T-helper 2 cell treated with Interferon-gamma antibody and Interleukin-4, amounts not matched to agents 5 μg/mL and 100 μg/mL, for 36 hours (primary cell): ENCODE results near the gene TMEM270.

Experiments
- DNase-seq: peaks from one replicate; pipeline ENCODE4 v3.0.0; 2021; ENCODE audit warnings: low spot score
- H3K27ac Mint-ChIP-seq: one replicate; pipeline ENCODE4 v1.8.0; 2021; ENCODE audit warnings: mild to moderate bottlenecking, mixed read lengths
- H3K27me3 Mint-ChIP-seq: one replicate; pipeline ENCODE4 v1.8.0; 2021; ENCODE audit warnings: low read depth, mixed read lengths
- H3K36me3 Mint-ChIP-seq: one replicate; pipeline ENCODE4 v1.8.0; 2021; ENCODE audit warnings: low read depth, mixed read lengths
- H3K4me1 Mint-ChIP-seq: one replicate; pipeline ENCODE4 v1.8.0; 2021; ENCODE audit warnings: low read depth, mixed read lengths
- H3K4me3 Mint-ChIP-seq: one replicate; pipeline ENCODE4 v1.8.0; 2022; ENCODE audit warnings: mild to moderate bottlenecking, moderate library complexity, mixed read lengths
- H3K9me3 Mint-ChIP-seq: one replicate; pipeline ENCODE4 v1.8.0; 2021; ENCODE audit warnings: mixed read lengths

Gene TMEM270

GRCh38 chr7:73907554-73908122 is 46.7 kb downstream of the TMEM270 start:
- H3K36me3 Mint-ChIP-seq, result no peaks in the 10 kb centered on the region
- no peak for DNase-seq
- H3K9me3 Mint-ChIP-seq, result no peaks in the 10 kb centered on the region
- no peak overlapping the region for H3K4me3 Mint-ChIP-seq
- no peaks in the 10 kb centered on the region for H3K27me3 Mint-ChIP-seq
- no peak overlapping the region for H3K27ac Mint-ChIP-seq
- H3K4me1 Mint-ChIP-seq, result no peaks in the 10 kb centered on the region

- no peaks in the 10 kb centered on the region for H3K4me1 Mint-ChIP-seq
- no peak overlapping the region for H3K4me3 Mint-ChIP-seq
- DNase-seq, result no peak
- H3K9me3 Mint-ChIP-seq, result no peaks in the 10 kb centered on the region
- H3K36me3 Mint-ChIP-seq, result no peaks in the 10 kb centered on the region
- no peaks in the 10 kb centered on the region for H3K27me3 Mint-ChIP-seq
- no peak overlapping the region for H3K27ac Mint-ChIP-seq
Observed at GRCh38 chr7:73908123-73908611, 47.2 kb downstream of the TMEM270 start.

GRCh38 chr7:73909051-73909941 is 48.3 kb downstream of the TMEM270 start:
- Mint-ChIP-seq H3K4me3 (no peak overlapping the region), H3K36me3 (no peaks in the 10 kb centered on the region), H3K27ac (no peak overlapping the region), H3K9me3 (no peaks in the 10 kb centered on the region), H3K27me3 (no peaks in the 10 kb centered on the region), H3K4me1 (no peaks in the 10 kb centered on the region)
- DNase-seq, result no peak

GRCh38 chr7:73909996-73910395 is 49.0 kb downstream of the TMEM270 start:
- H3K27me3 Mint-ChIP-seq, result peaks cover 4% of the 10 kb centered on the region
- no peaks in the 10 kb centered on the region for H3K4me1 Mint-ChIP-seq
- no peak overlapping the region for H3K27ac Mint-ChIP-seq
- H3K4me3 Mint-ChIP-seq, result no peak overlapping the region
- no peak for DNase-seq
- no peaks in the 10 kb centered on the region for H3K36me3 Mint-ChIP-seq
- H3K9me3 Mint-ChIP-seq, result no peaks in the 10 kb centered on the region

GRCh38 chr7:73912223-73912622 is 51.3 kb downstream of the TMEM270 start:
- Mint-ChIP-seq H3K27ac (no peak overlapping the region), H3K4me3 (no peak overlapping the region), H3K4me1 (no peaks in the 10 kb centered on the region), H3K9me3 (no peaks in the 10 kb centered on the region), H3K27me3 (peaks cover 4% of the 10 kb centered on the region), H3K36me3 (no peaks in the 10 kb centered on the region)
- no peak for DNase-seq
